HG03097 (cell line): Measurements from ENCODE around the gene PAQR4.

Experiments
- ATAC-seq: cut with Tn5 transposase; IDR thresholded peaks from one replicate; pipeline ENCODE4 v1.9.1; 2021; ENCODE audit not compliant: unreplicated experiment, low FRiP score

PAQR4 gene

GRCh38 chr16:3019594-3020246 lies 50.6 kb downstream of the PAQR4 start:
- no peak for ATAC-seq

DNA sequence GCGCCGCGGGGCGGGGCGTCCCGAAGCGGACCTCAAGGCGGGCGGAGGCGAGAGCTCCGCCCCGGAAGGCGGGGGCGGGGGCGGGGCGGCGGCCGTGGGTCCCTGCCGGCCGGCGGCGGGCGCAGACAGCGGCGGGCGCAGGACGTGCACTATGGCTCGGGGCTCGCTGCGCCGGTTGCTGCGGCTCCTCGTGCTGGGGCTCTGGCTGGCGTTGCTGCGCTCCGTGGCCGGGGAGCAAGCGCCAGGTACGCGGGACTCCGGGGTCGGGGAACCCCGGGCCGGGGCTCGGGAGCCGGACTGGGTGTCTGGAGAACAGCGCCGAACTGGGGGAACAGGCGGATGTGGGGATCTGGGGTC lies 51.1 kb downstream of the PAQR4 start, which contains the start of gene TNFRSF12A:
TSS of gene TNFRSF12A (plus strand) at position 122 of the 357 bp plus-strand sequence. CDS start at position 152, 30 bp downstream.
- no peak for ATAC-seq

DNA sequence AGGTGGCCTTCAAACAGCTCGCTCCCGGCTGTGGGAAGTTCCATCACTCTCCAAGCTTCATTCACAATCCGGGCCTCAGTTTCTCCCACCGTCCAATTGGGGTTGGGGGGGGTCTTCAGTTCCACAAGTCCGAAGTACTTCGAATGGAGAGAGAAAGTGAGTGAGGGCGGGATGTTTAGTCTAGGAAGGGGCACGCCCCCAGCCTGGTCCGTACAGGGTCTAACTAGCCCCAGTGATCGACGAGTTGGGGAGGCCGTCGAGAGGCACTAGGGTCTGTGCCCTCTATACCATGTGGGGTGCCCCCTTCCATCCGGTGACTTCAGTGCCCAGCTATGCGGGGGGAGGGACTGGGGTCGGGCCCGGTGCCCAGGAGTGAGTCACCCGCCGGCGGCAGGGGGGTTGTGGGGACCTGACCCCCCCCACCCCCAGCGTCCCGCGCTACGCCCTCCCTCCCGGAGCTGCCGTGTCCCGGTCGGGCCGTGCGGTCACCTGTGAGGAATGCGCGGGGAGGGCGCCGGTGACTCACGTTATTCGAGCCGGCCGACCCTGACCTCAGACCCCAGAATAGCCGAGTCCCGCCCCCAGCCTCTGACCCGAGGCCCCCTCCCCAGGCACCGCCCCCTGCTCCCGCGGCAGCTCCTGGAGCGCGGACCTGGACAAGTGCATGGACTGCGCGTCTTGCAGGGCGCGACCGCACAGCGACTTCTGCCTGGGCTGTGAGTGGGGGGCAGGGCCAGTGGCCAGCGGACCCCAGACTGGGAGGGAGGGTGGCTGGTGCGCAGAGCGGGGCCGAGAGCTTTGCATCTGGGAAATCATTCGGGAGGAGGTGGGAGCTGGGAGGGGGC lies 51.7 kb downstream of the PAQR4 start:
- ATAC-seq, result no peak

DNA sequence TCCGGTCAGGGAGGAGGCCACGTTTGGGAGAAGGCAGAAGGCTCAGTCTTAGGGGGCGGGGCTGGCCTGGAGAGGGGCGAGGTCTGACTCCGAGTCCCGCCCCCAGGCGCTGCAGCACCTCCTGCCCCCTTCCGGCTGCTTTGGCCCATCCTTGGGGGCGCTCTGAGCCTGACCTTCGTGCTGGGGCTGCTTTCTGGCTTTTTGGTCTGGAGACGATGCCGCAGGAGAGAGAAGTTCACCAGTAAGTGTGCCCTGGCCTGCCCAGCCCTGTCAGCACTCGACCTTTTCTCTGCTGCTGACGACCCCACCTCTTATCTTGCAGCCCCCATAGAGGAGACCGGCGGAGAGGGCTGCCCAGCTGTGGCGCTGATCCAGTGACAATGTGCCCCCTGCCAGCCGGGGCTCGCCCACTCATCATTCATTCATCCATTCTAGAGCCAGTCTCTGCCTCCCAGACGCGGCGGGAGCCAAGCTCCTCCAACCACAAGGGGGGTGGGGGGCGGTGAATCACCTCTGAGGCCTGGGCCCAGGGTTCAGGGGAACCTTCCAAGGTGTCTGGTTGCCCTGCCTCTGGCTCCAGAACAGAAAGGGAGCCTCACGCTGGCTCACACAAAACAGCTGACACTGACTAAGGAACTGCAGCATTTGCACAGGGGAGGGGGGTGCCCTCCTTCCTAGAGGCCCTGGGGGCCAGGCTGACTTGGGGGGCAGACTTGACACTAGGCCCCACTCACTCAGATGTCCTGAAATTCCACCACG lies 52.5 kb downstream of the PAQR4 start:
- no peak for ATAC-seq

DNA sequence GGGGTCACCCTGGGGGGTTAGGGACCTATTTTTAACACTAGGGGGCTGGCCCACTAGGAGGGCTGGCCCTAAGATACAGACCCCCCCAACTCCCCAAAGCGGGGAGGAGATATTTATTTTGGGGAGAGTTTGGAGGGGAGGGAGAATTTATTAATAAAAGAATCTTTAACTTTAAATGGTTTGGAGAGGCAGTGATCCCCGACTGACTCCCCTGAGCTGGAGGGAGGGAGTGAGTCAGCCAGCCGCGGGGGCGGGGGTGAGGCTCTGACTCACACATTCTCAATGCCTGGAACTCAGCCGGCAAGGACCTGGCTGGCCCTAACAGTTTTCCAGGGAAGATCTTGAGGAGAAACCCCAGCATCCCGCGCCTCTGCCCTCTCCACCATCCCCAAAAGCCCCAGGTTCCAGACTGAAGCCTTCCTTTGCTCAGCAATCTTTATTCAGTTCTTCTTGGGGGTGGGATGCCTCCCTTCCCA lies 53.1 kb downstream of the PAQR4 start:
- no peak for ATAC-seq

DNA sequence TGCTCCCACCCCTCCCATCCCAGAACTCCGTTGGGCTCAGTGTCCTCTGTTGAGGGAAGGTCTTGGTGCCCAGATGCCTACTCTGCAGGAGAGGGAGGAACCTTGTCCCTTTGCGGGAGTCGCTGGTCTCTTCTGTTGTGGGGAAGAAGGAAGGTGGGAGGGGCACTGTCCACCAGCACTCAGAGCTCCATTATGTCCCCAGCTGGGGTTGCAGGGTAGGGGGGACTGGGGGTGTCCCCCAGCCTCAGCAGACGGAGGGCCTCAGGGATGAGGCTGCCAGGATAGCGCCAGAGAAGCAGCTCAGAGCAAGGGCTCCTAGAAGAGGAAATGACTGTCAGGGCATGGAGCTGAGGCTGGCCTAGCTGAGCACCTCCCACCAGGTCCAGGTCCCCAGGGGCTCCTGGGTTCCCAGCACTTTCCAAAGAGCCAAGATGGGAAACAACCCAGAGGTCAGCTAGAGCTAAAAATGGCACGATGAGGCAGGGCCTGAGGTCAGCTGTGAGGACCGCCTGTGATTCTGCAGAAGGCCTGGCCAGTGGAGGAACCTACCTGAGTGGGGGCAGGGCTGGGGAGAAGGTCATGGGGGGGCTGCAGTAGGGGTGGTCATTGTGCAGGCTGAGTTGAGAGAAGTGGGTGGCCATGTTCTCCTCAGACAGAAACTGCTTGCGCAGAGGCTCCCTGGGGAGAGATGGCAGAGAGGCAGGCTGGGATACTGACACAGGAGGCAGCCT lies 53.7 kb downstream of the PAQR4 start:
- no peak for ATAC-seq
